Gastrocnemius medialis (tissue), 4 donors: ENCODE measurements around the gene ZNF516. TPM values are rescaled to one million over a fixed set of nuclear protein-coding genes. Genes with fewer than 3 reads are reported as not detected.

Source experiments
- ATAC-seq, 2 donors: fragments of 150-250 bp; one replicate each; pipeline ENCODE4 v1.9.1; 2016
- DNase-seq, 2 donors: peaks; one replicate each; pipeline ENCODE4 v3.0.0-alpha.2; 2019
- H3K27ac ChIP-seq, 4 donors: fragments of 200-600 bp; sonication (generic); 1 replicate in 1 of 4; 2 replicates in 3 of 4; pipeline ENCODE4 v1.5.1; 2016 to 2018; ENCODE audit warnings: mild to moderate bottlenecking in 2 of 4, moderate library complexity in 1 of 4
- H3K27me3 ChIP-seq, 3 donors: fragments of 200-600 bp; sonication (generic) in 2 of 3; 1 replicate in 1 of 3; 2 replicates in 2 of 3; pipeline versions ENCODE4 v1.5.1 to v1.6.0; 2016 to 2019; ENCODE audit warnings: mild to moderate bottlenecking in 1 of 3, moderate library complexity in 1 of 3
- H3K36me3 ChIP-seq, 2 donors: fragments of 200-600 bp; sonication (generic) in 1 of 2; one replicate each; pipeline ENCODE4 v1.5.1; 2017 to 2018
- H3K4me1 ChIP-seq, 2 donors: fragments of 200-600 bp; sonication (generic) in 1 of 2; one replicate each; pipeline ENCODE4 v1.5.1; 2016 to 2017; ENCODE audit warnings: mild to moderate bottlenecking in 2 of 2
- H3K4me3 ChIP-seq, 4 donors: fragments of 200-600 bp; sonication (generic) in 3 of 4; 1 replicate in 1 of 4; 2 replicates in 3 of 4; pipeline ENCODE4 v1.5.1; 2016 to 2019; ENCODE audit warnings: mild to moderate bottlenecking in 2 of 4
- H3K9me3 ChIP-seq, 3 donors: fragments of 200-600 bp; sonication (generic) in 2 of 3; 1 replicate in 1 of 3; 2 replicates in 2 of 3; pipeline ENCODE4 v1.5.1; 2016 to 2019
- POLR2A ChIP-seq, 2 donors: fragments of 450-650 bp; IDR thresholded peaks; one replicate each; pipeline ENCODE4 v1.6.1; 2017; ENCODE audit warnings: antibody characterized with exemption in 2 of 2, mild to moderate bottlenecking in 2 of 2, moderate library complexity in 2 of 2
- in situ Hi-C, 4 donors: fragments of 200-750 bp; cut with MboI; loops; one replicate each; pipeline versions ENCODE4 v1.15.0 to v1.8.0; 2017; ENCODE audit warnings: low sequenced_read_pairs in 4 of 4
- intact Hi-C: fragments of 100-400 bp; cut with DNase I; formaldehyde crosslinking; loops from one replicate; pipeline ENCODE4 v1.15.1; 2023; ENCODE audit warnings: low total_unique reads
- total RNA-seq, 4 donors: library from RNA; depleted of rRNA; stranded (reverse); fragments of >200 nt; gene quantifications; one replicate each; pipeline versions ENCODE4 v1.1.0 to v1.2.3, GENCODE V29; 2016
- TF ChIP-seq, protein P1 (sequence below), 5 experiments: fragments of 450-650 bp in 3 of 5; fragments of 200-600 bp in 2 of 5; sonication (generic) in 2 of 5; IDR thresholded peaks in 4 of 5; conservative IDR thresholded peaks in 1 of 5; 1 replicate in 4 of 5; 2 replicates in 1 of 5; pipeline ENCODE4 v1.5.1; 2016 to 2019; ENCODE audit warnings: antibody characterized with exemption in 5 of 5, mild to moderate bottlenecking in 3 of 5, moderate library complexity in 3 of 5

Gene ZNF516
- total RNA-seq, 4 donors from 2014 or later = 8.4 to 19.3 (median 12.4) TPM

DNA sequence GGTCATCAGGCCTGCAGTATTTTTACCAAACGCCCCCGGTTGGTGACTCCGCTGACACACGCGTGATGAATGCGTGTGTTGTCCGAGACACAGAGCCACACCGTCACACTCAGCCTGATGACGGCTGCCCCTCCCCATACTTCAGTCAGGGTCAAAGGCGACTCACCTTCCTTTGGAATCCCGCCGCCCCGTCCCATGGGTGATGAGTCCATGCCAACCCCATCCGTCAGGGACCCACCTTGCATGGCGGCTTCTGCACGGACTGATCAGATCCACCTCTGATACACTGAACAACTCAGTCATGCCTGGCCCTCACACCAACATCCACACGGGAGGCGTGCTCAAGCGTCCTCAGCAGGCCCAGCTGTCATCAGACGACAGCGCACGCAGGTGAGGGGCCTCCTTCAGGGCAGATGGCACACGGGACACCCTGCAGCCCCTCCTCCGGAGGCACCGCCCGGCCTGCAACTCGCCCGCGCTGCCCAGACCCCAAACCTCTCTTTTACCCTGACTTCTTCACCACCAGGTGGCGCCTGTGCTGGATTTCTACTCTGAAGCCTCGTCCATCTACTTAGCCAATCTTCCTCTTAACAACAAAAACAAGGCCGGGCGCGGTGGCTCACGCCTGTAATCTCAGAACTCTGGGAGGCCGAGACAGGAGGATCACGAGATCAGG, 89.2 kb downstream of the ZNF516 start:
- no peaks in the 10 kb centered on the region for H3K27me3 ChIP-seq
- no peaks in the 10 kb centered on the region for H3K36me3 ChIP-seq
- H3K4me3 ChIP-seq = no peak overlapping the region
- peaks cover 2 to 8% of the 10 kb centered on the region in 2 donors for H3K4me1 ChIP-seq
- peak; percentile 58 to 59 for ATAC-seq
- intact Hi-C loops (no loop called here), in situ Hi-C loops (loop anchor here in 1 of 4 donors (10.0 kb wide), 1 partner anchor 279 kb away; no protein-coding TSS in a partner anchor)
- no peak for TF ChIP-seq POLR2A (IDR thresholded peaks at IDR 0.05)
- TF ChIP-seq, protein P1, sequence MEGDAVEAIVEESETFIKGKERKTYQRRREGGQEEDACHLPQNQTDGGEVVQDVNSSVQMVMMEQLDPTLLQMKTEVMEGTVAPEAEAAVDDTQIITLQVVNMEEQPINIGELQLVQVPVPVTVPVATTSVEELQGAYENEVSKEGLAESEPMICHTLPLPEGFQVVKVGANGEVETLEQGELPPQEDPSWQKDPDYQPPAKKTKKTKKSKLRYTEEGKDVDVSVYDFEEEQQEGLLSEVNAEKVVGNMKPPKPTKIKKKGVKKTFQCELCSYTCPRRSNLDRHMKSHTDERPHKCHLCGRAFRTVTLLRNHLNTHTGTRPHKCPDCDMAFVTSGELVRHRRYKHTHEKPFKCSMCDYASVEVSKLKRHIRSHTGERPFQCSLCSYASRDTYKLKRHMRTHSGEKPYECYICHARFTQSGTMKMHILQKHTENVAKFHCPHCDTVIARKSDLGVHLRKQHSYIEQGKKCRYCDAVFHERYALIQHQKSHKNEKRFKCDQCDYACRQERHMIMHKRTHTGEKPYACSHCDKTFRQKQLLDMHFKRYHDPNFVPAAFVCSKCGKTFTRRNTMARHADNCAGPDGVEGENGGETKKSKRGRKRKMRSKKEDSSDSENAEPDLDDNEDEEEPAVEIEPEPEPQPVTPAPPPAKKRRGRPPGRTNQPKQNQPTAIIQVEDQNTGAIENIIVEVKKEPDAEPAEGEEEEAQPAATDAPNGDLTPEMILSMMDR (IDR thresholded peaks at IDR 0.05 in 4 of 5, conservative IDR thresholded peaks at IDR 0.05 in 1 of 5) = peak; percentile 52 to 79 (median 67)
- no peaks in the 10 kb centered on the region for H3K9me3 ChIP-seq
- no peak overlapping the region for H3K27ac ChIP-seq
- peak; percentile 35 to 53 for DNase-seq

DNA sequence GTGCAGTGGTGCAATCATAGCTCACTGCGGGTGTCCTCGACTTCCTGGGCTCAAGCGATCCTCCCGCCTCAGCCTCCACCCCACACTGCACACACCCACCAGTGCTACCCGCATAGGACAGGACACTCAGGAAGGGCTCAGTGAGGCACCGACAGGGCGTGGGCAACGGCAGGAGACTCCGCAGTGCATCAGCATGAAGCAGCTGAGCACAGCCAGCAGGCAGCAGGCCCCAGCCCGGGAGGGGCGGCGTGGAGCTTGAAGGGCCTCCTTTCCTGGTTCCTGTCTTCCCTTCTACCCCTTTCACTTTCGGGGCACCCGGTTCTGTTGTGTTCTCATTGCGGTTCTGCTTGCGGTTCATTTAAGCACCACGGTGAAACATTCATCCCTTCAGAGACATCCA, 89.8 kb downstream of the ZNF516 start:
- in situ Hi-C loops = loop anchor here in 1 of 4 donors (10.0 kb wide), 1 partner anchor 280 kb away; no protein-coding TSS in a partner anchor
- TF ChIP-seq, protein P1 (IDR thresholded peaks at IDR 0.05 in 4 of 5, conservative IDR thresholded peaks at IDR 0.05 in 1 of 5) = no peak
- TF ChIP-seq POLR2A (IDR thresholded peaks at IDR 0.05) = no peak
- Histone ChIP-seq H3K4me1 (peaks cover 0 to 8% of the 10 kb centered on the region in 2 donors), H3K9me3 (no peaks in the 10 kb centered on the region), H3K36me3 (no peaks in the 10 kb centered on the region), H3K27ac (no peak overlapping the region), H3K27me3 (no peaks in the 10 kb centered on the region), H3K4me3 (no peak overlapping the region)
- no peak for ATAC-seq
- intact Hi-C loops = no loop called here
- no peak for DNase-seq

DNA sequence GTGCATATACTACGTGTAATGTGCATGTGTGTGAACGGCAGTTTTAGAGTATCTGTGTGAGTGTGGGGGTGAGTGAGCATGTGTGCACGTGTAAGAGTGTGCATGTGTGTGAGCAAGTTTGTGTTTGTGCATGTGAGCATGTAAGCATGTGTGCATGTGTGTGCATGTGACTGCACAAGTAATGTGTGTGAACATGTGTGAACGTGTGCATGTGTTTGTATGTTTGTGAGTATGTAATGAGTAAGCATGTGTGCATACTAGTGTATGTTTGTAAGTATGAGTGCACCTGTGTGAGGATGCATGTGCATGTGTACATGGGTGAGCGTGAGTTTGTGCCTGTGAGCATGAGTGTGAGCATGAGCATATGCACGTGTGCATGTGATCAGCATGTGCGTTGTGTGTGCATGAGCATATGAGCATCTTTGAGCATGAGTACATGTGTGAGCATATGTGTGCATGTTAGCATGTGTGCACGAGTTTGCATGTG, 90.7 kb downstream of the ZNF516 start:
- Histone ChIP-seq H3K9me3 (no peaks in the 10 kb centered on the region), H3K27me3 (no peaks in the 10 kb centered on the region), H3K27ac (no peak overlapping the region), H3K4me3 (no peak overlapping the region), H3K4me1 (peaks cover 0 to 4% of the 10 kb centered on the region in 2 donors), H3K36me3 (no peaks in the 10 kb centered on the region)
- intact Hi-C loops (no loop called here), in situ Hi-C loops (loop anchor here in 2 of 4 donors (5.0 to 10.0 kb wide), 2 partner anchors 280 to 293 kb away; no protein-coding TSS in a partner anchor)
- ATAC-seq = no peak
- no peak for DNase-seq
- no peak for TF ChIP-seq POLR2A (IDR thresholded peaks at IDR 0.05)
- TF ChIP-seq, protein P1 (IDR thresholded peaks at IDR 0.05 in 4 of 5, conservative IDR thresholded peaks at IDR 0.05 in 1 of 5) = no peak

DNA sequence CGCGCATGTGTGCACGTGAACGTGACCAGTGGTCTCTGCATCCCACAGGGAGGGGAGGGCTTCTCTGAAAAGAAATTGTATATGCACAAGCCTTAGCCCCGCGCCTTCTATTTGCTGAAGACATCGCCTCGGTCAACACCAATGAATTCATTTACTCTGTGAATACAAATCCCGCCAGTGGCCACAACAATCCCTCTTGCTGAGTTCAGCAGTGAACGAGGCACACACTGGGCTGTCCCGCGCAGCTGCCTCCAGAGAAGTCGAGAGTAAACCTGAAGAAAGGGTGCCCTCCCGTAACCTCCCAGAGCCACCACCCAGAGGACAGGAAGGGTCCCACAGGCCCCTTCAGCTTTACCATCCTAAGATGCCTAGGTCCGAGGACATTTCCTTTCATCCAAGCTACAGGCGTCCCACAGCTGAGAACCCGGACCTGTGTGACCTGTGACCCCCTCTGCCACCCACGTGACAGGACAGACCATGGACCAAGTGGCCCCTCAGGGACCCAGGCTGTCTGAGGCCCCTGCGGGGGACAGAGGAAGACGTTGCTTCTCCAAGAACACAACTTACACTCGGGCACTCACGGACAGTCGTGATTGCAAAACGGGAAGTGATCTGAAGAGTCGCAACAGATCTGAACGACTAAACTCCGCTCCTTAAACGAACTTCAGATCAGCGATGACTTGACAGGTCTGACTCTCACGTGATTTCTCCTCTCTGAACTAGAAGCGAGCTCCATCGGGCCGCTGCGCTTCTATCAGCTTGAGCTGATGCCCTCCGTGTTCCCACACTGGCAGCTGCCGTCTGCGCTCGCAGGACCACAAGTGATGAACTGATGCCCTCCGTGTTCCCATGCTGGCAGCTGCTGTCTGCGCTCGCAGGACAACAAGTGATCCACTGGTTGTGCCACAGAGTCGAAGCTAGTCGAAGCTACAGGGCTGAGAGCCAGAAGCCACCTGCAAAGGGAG, 92.7 kb downstream of the ZNF516 start:
- in situ Hi-C loops (loop anchor here in 2 of 4 donors (5.0 to 10.0 kb wide), 2 partner anchors 282 to 295 kb away; no protein-coding TSS in a partner anchor), intact Hi-C loops (no loop called here)
- no peak overlapping the region for H3K27ac ChIP-seq
- no peak for TF ChIP-seq POLR2A (IDR thresholded peaks at IDR 0.05)
- TF ChIP-seq, protein P1 (IDR thresholded peaks at IDR 0.05 in 4 of 5, conservative IDR thresholded peaks at IDR 0.05 in 1 of 5) = no peak
- no peak overlapping the region for H3K4me3 ChIP-seq
- no peak for ATAC-seq
- no peaks in the 10 kb centered on the region for H3K27me3 ChIP-seq
- H3K4me1 ChIP-seq = peaks cover 6 to 13% of the 10 kb centered on the region in 2 donors
- no peaks in the 10 kb centered on the region for H3K36me3 ChIP-seq
- DNase-seq = no peak
- no peaks in the 10 kb centered on the region for H3K9me3 ChIP-seq
